ENCODE data around the gene UGCG.

Gene UGCG

DNA sequence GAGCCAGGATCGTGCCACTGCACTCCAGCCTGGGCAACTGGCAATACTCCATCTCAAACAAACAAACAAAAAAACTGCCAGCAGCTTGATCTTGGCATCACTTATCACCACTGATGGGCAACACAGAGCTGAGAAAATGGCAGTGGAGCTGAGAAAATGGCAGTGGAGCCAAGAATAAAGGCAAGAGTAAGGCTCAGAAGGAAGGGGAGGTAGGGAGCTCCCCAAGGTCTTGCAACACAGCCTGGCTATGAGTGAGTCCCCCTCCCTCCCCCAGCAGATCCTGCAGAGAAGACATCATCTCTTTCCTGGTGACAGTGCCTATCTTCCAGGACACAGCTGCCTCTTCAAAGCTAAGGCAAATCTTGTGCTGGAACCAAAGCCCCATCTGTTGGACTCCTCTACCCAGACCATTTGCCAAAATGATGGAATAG lies 70.3 kb downstream of the UGCG start:
- H3K4me3 ChIP-seq (ENCODE audit: insufficient read depth, low read length, poor library complexity, severe bottlenecking), result no peak overlapping the region
- no peaks in the 10 kb centered on the region for H3K27me3 ChIP-seq (ENCODE audit: low read length)
- no peaks in the 10 kb centered on the region for H3F3A ChIP-seq (ENCODE audit: insufficient read depth)
- no peaks in the 10 kb centered on the region for H3K9me2 ChIP-seq (replicated peaks; ENCODE audit: insufficient read depth, low read length)
- H2AFZ ChIP-seq (ENCODE audit: low read depth, low read length, severe bottlenecking), result no peak overlapping the region
- H3K9ac ChIP-seq (ENCODE audit: low read length), result no peak overlapping the region
- TF ChIP-seq, protein P1, sequence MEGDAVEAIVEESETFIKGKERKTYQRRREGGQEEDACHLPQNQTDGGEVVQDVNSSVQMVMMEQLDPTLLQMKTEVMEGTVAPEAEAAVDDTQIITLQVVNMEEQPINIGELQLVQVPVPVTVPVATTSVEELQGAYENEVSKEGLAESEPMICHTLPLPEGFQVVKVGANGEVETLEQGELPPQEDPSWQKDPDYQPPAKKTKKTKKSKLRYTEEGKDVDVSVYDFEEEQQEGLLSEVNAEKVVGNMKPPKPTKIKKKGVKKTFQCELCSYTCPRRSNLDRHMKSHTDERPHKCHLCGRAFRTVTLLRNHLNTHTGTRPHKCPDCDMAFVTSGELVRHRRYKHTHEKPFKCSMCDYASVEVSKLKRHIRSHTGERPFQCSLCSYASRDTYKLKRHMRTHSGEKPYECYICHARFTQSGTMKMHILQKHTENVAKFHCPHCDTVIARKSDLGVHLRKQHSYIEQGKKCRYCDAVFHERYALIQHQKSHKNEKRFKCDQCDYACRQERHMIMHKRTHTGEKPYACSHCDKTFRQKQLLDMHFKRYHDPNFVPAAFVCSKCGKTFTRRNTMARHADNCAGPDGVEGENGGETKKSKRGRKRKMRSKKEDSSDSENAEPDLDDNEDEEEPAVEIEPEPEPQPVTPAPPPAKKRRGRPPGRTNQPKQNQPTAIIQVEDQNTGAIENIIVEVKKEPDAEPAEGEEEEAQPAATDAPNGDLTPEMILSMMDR (IDR thresholded peaks at IDR 0.05; ENCODE audit: insufficient read depth, low read length, poor library complexity, severe bottlenecking), result no peak
- TF ChIP-seq EZH2phosphoT487 (conservative IDR thresholded peaks at IDR 0.05; ENCODE audit: low read length), result no peak
- H3K79me2 ChIP-seq (ENCODE audit: insufficient read depth, low read length), result no peaks in the 10 kb centered on the region
- no peak overlapping the region for H3K4me2 ChIP-seq (ENCODE audit: low read depth, low read length, poor library complexity, severe bottlenecking)
- H3K27ac ChIP-seq (ENCODE audit: low read depth, low read length), result no peak overlapping the region
- H3K9me3 ChIP-seq (ENCODE audit: insufficient read depth, low read length), result no peaks in the 10 kb centered on the region
- H4K20me1 ChIP-seq (ENCODE audit: low read depth, low read length), result no peaks in the 10 kb centered on the region
- H3K36me3 ChIP-seq (ENCODE audit: low read length), result no peaks in the 10 kb centered on the region

DNA sequence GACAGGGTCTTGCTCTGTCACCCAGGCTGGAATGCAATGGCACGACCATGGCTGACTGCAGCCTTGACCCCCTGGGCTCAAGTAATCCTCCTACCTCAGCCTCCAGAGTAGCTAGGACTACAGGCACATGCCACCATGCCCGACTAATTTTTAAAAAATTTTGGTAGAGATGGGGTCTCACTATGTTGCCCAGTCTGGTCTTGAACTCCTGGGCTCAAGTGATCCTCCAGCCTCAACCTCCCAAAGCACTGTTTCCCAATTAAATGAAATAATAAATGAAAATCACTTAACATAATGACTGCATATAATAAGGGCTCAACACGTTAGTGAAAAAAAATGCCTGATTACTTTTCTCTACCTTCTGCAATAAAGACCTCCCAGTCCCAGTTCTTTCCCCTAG lies 71.0 kb downstream of the UGCG start:
- no peaks in the 10 kb centered on the region for H3K36me3 ChIP-seq (ENCODE audit: low read length)
- TF ChIP-seq EZH2phosphoT487 (conservative IDR thresholded peaks at IDR 0.05; ENCODE audit: low read length), result no peak
- TF ChIP-seq, protein P1 (IDR thresholded peaks at IDR 0.05; ENCODE audit: insufficient read depth, low read length, poor library complexity, severe bottlenecking), result no peak
- no peak overlapping the region for H3K9ac ChIP-seq (ENCODE audit: low read length)
- H3K4me3 ChIP-seq (ENCODE audit: insufficient read depth, low read length, poor library complexity, severe bottlenecking), result no peak overlapping the region
- no peak overlapping the region for H3K4me2 ChIP-seq (ENCODE audit: low read depth, low read length, poor library complexity, severe bottlenecking)
- H2AFZ ChIP-seq (ENCODE audit: low read depth, low read length, severe bottlenecking), result no peak overlapping the region
- H3K27ac ChIP-seq (ENCODE audit: low read depth, low read length), result no peak overlapping the region
- no peaks in the 10 kb centered on the region for H3K9me2 ChIP-seq (replicated peaks; ENCODE audit: insufficient read depth, low read length)
- no peaks in the 10 kb centered on the region for H3K79me2 ChIP-seq (ENCODE audit: insufficient read depth, low read length)
- no peaks in the 10 kb centered on the region for H3K9me3 ChIP-seq (ENCODE audit: insufficient read depth, low read length)
- no peaks in the 10 kb centered on the region for H4K20me1 ChIP-seq (ENCODE audit: low read depth, low read length)
- H3K27me3 ChIP-seq (ENCODE audit: low read length), result no peaks in the 10 kb centered on the region
- no peaks in the 10 kb centered on the region for H3F3A ChIP-seq (ENCODE audit: insufficient read depth)

DNA sequence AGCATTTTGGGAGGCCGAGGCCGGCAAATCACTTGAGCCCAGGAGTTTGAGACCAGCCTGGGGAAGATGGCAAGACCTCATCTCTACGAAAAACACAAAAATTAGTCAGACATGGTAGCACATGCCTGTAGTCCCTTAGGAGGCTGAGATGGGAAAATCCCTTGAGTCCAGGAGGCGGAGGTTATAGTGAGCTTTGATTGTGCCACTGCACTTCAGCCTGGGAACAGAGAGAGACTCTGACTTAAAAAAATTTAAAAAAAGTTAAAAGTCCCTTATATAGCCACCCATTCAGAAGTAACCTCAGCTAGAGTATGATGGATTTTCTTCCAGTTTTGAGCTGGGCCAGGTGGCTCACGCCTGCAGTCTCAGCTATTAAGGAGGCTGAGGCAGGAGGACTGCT lies 72.4 kb downstream of the UGCG start:
- Histone ChIP-seq H3K27ac (ENCODE audit: low read depth, low read length) (no peak overlapping the region), H4K20me1 (ENCODE audit: low read depth, low read length) (no peaks in the 10 kb centered on the region), H3K4me3 (ENCODE audit: insufficient read depth, low read length, poor library complexity, severe bottlenecking) (no peak overlapping the region), H2AFZ (ENCODE audit: low read depth, low read length, severe bottlenecking) (no peak overlapping the region), H3K9me3 (ENCODE audit: insufficient read depth, low read length) (no peaks in the 10 kb centered on the region), H3K9ac (ENCODE audit: low read length) (no peak overlapping the region), H3K79me2 (ENCODE audit: insufficient read depth, low read length) (no peaks in the 10 kb centered on the region), H3K27me3 (ENCODE audit: low read length) (no peaks in the 10 kb centered on the region), H3K4me2 (ENCODE audit: low read depth, low read length, poor library complexity, severe bottlenecking) (no peak overlapping the region), H3F3A (ENCODE audit: insufficient read depth) (no peaks in the 10 kb centered on the region), H3K9me2 (replicated peaks; ENCODE audit: insufficient read depth, low read length) (no peaks in the 10 kb centered on the region), H3K36me3 (ENCODE audit: low read length) (no peaks in the 10 kb centered on the region)
- no peak for TF ChIP-seq EZH2phosphoT487 (conservative IDR thresholded peaks at IDR 0.05; ENCODE audit: low read length)
- TF ChIP-seq, protein P1 (IDR thresholded peaks at IDR 0.05; ENCODE audit: insufficient read depth, low read length, poor library complexity, severe bottlenecking), result no peak

All from SU-DHL-6 (cell line).